Mononuclear cell (primary cell): ENCODE measurements around the gene PDZD8. TPM values are rescaled to one million over a fixed set of nuclear protein-coding genes. Genes with fewer than 3 reads are reported as not detected.

Experiments used
- H3K27me3 ChIP-seq: 2 replicates; pipeline ENCODE4 v1.6.0; 2011; ENCODE audit warnings: low read length, control low read depth; ENCODE audit not compliant: insufficient read depth
- H3K4me1 ChIP-seq: 2 replicates; pipeline ENCODE4 v1.5.1; 2011; ENCODE audit warnings: mild to moderate bottlenecking, low read length, control low read depth; ENCODE audit not compliant: insufficient read depth
- H3K4me3 ChIP-seq: 2 replicates; pipeline ENCODE4 v1.5.1; 2011; ENCODE audit warnings: mild to moderate bottlenecking, low read length, moderate library complexity
- H3K9me3 ChIP-seq: 2 replicates; pipeline ENCODE4 v1.5.1; 2011; ENCODE audit warnings: low read depth, mild to moderate bottlenecking, control low read depth, low read length
- total RNA-seq: library from RNA; depleted of rRNA; stranded (reverse); fragments of >200 nt; gene quantifications from one replicate; pipeline ENCODE4 v1.2.3, GENCODE V29; 2012

PDZD8 gene
- total RNA-seq, 1 donor = 53.1 TPM

GRCh38 chr10:117345143-117345542 lies 30.1 kb downstream of the PDZD8 start:
- Histone ChIP-seq H3K27me3 (no peaks in the 10 kb centered on the region), H3K4me1 (peaks cover 29% of the 10 kb centered on the region), H3K9me3 (no peaks in the 10 kb centered on the region), H3K4me3 (no peak overlapping the region)

GRCh38 chr10:117342641-117343040 lies 32.6 kb downstream of the PDZD8 start:
- no peaks in the 10 kb centered on the region for H3K9me3 ChIP-seq
- H3K4me3 ChIP-seq = no peak overlapping the region
- H3K4me1 ChIP-seq = peaks cover 16% of the 10 kb centered on the region
- no peaks in the 10 kb centered on the region for H3K27me3 ChIP-seq

GRCh38 chr10:117341061-117341460 lies 34.2 kb downstream of the PDZD8 start:
- H3K4me3 ChIP-seq = no peak overlapping the region
- H3K27me3 ChIP-seq = no peaks in the 10 kb centered on the region
- H3K9me3 ChIP-seq = no peaks in the 10 kb centered on the region
- peaks cover 16% of the 10 kb centered on the region for H3K4me1 ChIP-seq

- Histone ChIP-seq H3K9me3 (peaks cover 2% of the 10 kb centered on the region), H3K4me3 (no peak overlapping the region), H3K4me1 (peaks cover 11% of the 10 kb centered on the region), H3K27me3 (no peaks in the 10 kb centered on the region)
Measured at GRCh38 chr10:117339979-117340378, 35.3 kb downstream of the PDZD8 start.

- no peak overlapping the region for H3K4me3 ChIP-seq
- H3K4me1 ChIP-seq = peaks cover 7% of the 10 kb centered on the region
Measured at GRCh38 chr10:117339578-117339977, 35.7 kb downstream of the PDZD8 start.

GRCh38 chr10:117334926-117335325 lies 40.3 kb downstream of the PDZD8 start:
- Histone ChIP-seq H3K9me3 (peaks cover 8% of the 10 kb centered on the region), H3K4me3 (no peak overlapping the region), H3K4me1 (no peaks in the 10 kb centered on the region), H3K27me3 (no peaks in the 10 kb centered on the region)

More at GRCh38 chr10:117339578-117339977, 35.7 kb downstream of the PDZD8 start:
- Histone ChIP-seq H3K27me3 (no peaks in the 10 kb centered on the region), H3K9me3 (peaks cover 6% of the 10 kb centered on the region)

- Histone ChIP-seq H3K4me3 (no peak overlapping the region), H3K4me1 (no peaks in the 10 kb centered on the region), H3K27me3 (no peaks in the 10 kb centered on the region), H3K9me3 (peaks cover 8% of the 10 kb centered on the region)
Measured at GRCh38 chr10:117334066-117334465, 41.2 kb downstream of the PDZD8 start.

- Histone ChIP-seq H3K27me3 (no peaks in the 10 kb centered on the region), H3K9me3 (no peaks in the 10 kb centered on the region), H3K4me3 (no peak overlapping the region), H3K4me1 (no peaks in the 10 kb centered on the region)
Measured at GRCh38 chr10:117327262-117327661, 48.0 kb downstream of the PDZD8 start.

- H3K9me3 ChIP-seq = no peaks in the 10 kb centered on the region
- no peaks in the 10 kb centered on the region for H3K27me3 ChIP-seq
- no peaks in the 10 kb centered on the region for H3K4me1 ChIP-seq
- no peak overlapping the region for H3K4me3 ChIP-seq
Measured at GRCh38 chr10:117324367-117324766, 50.9 kb downstream of the PDZD8 start.

GRCh38 chr10:117322260-117322659 lies 53.0 kb downstream of the PDZD8 start:
- H3K4me1 ChIP-seq = no peaks in the 10 kb centered on the region
- H3K4me3 ChIP-seq = no peak overlapping the region
- H3K9me3 ChIP-seq = no peaks in the 10 kb centered on the region
- no peaks in the 10 kb centered on the region for H3K27me3 ChIP-seq

- Histone ChIP-seq H3K27me3 (no peaks in the 10 kb centered on the region), H3K4me1 (no peaks in the 10 kb centered on the region), H3K9me3 (no peaks in the 10 kb centered on the region), H3K4me3 (no peak overlapping the region)
Measured at GRCh38 chr10:117320050-117320665, 55.1 kb downstream of the PDZD8 start.

- H3K27me3 ChIP-seq = no peaks in the 10 kb centered on the region
- H3K9me3 ChIP-seq = no peaks in the 10 kb centered on the region
- no peaks in the 10 kb centered on the region for H3K4me1 ChIP-seq
- no peak overlapping the region for H3K4me3 ChIP-seq
Measured at GRCh38 chr10:117318909-117319308, 56.3 kb downstream of the PDZD8 start.

- Histone ChIP-seq H3K4me3 (no peak overlapping the region), H3K9me3 (no peaks in the 10 kb centered on the region), H3K4me1 (no peaks in the 10 kb centered on the region), H3K27me3 (no peaks in the 10 kb centered on the region)
Measured at GRCh38 chr10:117316701-117317100, 58.5 kb downstream of the PDZD8 start.

- H3K27me3 ChIP-seq = no peaks in the 10 kb centered on the region
- no peaks in the 10 kb centered on the region for H3K9me3 ChIP-seq
- H3K4me1 ChIP-seq = no peaks in the 10 kb centered on the region
- no peak overlapping the region for H3K4me3 ChIP-seq
Measured at GRCh38 chr10:117313641-117314040, 61.6 kb downstream of the PDZD8 start.

- H3K9me3 ChIP-seq = no peaks in the 10 kb centered on the region
- H3K27me3 ChIP-seq = no peaks in the 10 kb centered on the region
- no peak overlapping the region for H3K4me3 ChIP-seq
- no peaks in the 10 kb centered on the region for H3K4me1 ChIP-seq
Measured at GRCh38 chr10:117312430-117312829, 62.8 kb downstream of the PDZD8 start.

- no peaks in the 10 kb centered on the region for H3K27me3 ChIP-seq
- no peaks in the 10 kb centered on the region for H3K9me3 ChIP-seq
- H3K4me1 ChIP-seq = no peaks in the 10 kb centered on the region
- no peak overlapping the region for H3K4me3 ChIP-seq
Measured at GRCh38 chr10:117311261-117311660, 64.0 kb downstream of the PDZD8 start.
